ENCODE results near the gene NPNT. TPM values are rescaled to one million over a fixed set of nuclear protein-coding genes. Genes with fewer than 3 reads are reported as not detected.

The NPNT gene
- total RNA-seq, 1 donor from 2014 or later: not detected

DNA sequence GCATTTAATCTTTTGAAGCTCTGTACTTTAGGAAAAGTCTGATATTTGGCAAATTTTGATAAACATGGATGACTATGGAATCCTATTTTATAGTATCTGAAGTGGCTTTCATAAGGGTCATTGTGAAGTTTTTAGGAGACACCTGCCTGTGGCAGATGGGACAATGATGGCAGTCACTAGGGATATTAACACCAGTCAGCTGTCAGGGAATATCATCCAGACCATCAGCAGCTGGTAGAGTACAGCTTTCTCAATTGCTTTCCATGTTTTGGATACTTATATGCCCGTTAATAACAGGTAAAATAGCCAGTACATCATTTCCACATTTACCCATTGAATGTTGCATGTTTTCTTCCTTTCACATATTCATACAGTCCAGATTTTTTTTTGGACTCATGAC lies 39.1 kb downstream of the NPNT start:
- Mint-ChIP-seq H3K4me1 (no peaks in the 10 kb centered on the region), H3K9me3 (no peaks in the 10 kb centered on the region), H3K4me3 (no peak overlapping the region), H3K27ac (no peak overlapping the region), H3K36me3 (no peaks in the 10 kb centered on the region), H3K27me3 (ENCODE audit: insufficient read depth, low read depth) (no peaks in the 10 kb centered on the region)
- H3K36me3 ChIP-seq: no peaks in the 10 kb centered on the region
- no peaks in the 10 kb centered on the region for H3F3A ChIP-seq (ENCODE audit: low read depth)
- TF ChIP-seq, protein P1, sequence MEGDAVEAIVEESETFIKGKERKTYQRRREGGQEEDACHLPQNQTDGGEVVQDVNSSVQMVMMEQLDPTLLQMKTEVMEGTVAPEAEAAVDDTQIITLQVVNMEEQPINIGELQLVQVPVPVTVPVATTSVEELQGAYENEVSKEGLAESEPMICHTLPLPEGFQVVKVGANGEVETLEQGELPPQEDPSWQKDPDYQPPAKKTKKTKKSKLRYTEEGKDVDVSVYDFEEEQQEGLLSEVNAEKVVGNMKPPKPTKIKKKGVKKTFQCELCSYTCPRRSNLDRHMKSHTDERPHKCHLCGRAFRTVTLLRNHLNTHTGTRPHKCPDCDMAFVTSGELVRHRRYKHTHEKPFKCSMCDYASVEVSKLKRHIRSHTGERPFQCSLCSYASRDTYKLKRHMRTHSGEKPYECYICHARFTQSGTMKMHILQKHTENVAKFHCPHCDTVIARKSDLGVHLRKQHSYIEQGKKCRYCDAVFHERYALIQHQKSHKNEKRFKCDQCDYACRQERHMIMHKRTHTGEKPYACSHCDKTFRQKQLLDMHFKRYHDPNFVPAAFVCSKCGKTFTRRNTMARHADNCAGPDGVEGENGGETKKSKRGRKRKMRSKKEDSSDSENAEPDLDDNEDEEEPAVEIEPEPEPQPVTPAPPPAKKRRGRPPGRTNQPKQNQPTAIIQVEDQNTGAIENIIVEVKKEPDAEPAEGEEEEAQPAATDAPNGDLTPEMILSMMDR (IDR thresholded peaks at IDR 0.05): no peak
- TF ChIP-seq EZH2phosphoT487 (IDR thresholded peaks at IDR 0.05): no peak
- no peak for TF ChIP-seq EZH2 (IDR thresholded peaks at IDR 0.05)
- no peak overlapping the region for H3K4me3 ChIP-seq
- H3K4me1 ChIP-seq: no peaks in the 10 kb centered on the region
- no peaks in the 10 kb centered on the region for H3K27me3 ChIP-seq
- H3K4me2 ChIP-seq: no peak overlapping the region
- H3K9ac ChIP-seq: no peak overlapping the region
- H3K9me3 ChIP-seq (ENCODE audit: low read depth): no peaks in the 10 kb centered on the region
- H4K20me1 ChIP-seq (ENCODE audit: low read depth): no peaks in the 10 kb centered on the region
- no peak for DNase-seq (ENCODE audit: low spot score)
- H3K79me2 ChIP-seq (ENCODE audit: low read depth): no peaks in the 10 kb centered on the region
- H2AFZ ChIP-seq (replicated peaks): no peak overlapping the region
- H3K27ac ChIP-seq: no peak overlapping the region

DNA sequence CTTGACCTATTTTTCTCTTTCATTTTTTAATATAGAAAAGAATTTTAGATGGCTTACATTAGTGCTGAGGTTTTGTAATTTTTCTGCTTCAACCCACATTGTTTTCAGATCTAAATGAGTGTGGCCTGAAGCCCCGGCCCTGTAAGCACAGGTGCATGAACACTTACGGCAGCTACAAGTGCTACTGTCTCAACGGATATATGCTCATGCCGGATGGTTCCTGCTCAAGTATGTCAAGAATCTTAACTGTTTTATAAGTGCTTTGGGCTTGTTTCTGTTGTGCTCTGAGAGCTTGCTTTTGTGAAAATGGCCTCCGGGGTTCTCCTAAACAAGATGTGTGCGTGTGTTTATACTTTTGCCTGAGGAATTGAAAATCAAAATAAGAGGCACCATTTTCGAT lies 41.6 kb downstream of the NPNT start:
- H3K27me3 Mint-ChIP-seq (ENCODE audit: insufficient read depth, low read depth): no peaks in the 10 kb centered on the region
- no peak for DNase-seq (ENCODE audit: low spot score)
- Histone ChIP-seq H3F3A (ENCODE audit: low read depth) (no peaks in the 10 kb centered on the region), H3K4me1 (no peaks in the 10 kb centered on the region), H3K4me2 (no peak overlapping the region), H3K27me3 (no peaks in the 10 kb centered on the region), H3K27ac (no peak overlapping the region), H3K79me2 (ENCODE audit: low read depth) (no peaks in the 10 kb centered on the region), H3K36me3 (no peaks in the 10 kb centered on the region), H2AFZ (replicated peaks) (no peak overlapping the region), H4K20me1 (ENCODE audit: low read depth) (no peaks in the 10 kb centered on the region), H3K9ac (no peak overlapping the region), H3K4me3 (no peak overlapping the region), H3K9me3 (ENCODE audit: low read depth) (no peaks in the 10 kb centered on the region)
- TF ChIP-seq, protein P1 (IDR thresholded peaks at IDR 0.05): no peak
- TF ChIP-seq EZH2 (IDR thresholded peaks at IDR 0.05) (no peak), EZH2phosphoT487 (IDR thresholded peaks at IDR 0.05) (no peak)
- no peak overlapping the region for H3K27ac Mint-ChIP-seq
- H3K36me3 Mint-ChIP-seq: no peaks in the 10 kb centered on the region
- no peaks in the 10 kb centered on the region for H3K9me3 Mint-ChIP-seq
- no peaks in the 10 kb centered on the region for H3K4me1 Mint-ChIP-seq
- H3K4me3 Mint-ChIP-seq: no peak overlapping the region

DNA sequence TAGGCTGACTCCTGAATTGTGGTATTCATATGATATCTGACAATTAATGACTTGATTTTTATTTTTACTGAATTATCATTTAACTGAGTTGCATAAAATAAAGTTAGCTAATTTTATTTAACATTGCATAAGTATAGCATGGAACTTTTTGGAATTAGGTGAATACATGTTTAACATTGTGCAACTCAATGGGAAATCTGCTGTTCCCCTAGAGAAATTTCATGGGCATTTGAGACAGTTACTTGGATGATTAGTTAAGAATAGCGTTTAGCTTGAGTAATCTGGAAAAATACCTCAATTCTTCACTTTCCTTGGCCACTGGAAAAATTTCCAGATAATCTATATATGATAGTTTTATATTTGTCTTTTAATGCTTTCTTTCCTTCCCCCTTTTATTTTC lies 42.5 kb downstream of the NPNT start:
- Histone ChIP-seq H4K20me1 (ENCODE audit: low read depth) (no peaks in the 10 kb centered on the region), H2AFZ (replicated peaks) (no peak overlapping the region), H3K27ac (no peak overlapping the region), H3F3A (ENCODE audit: low read depth) (no peaks in the 10 kb centered on the region), H3K27me3 (no peaks in the 10 kb centered on the region), H3K4me3 (no peak overlapping the region), H3K9ac (no peak overlapping the region), H3K4me2 (no peak overlapping the region), H3K9me3 (ENCODE audit: low read depth) (no peaks in the 10 kb centered on the region), H3K4me1 (no peaks in the 10 kb centered on the region), H3K79me2 (ENCODE audit: low read depth) (no peaks in the 10 kb centered on the region), H3K36me3 (no peaks in the 10 kb centered on the region)
- H3K27me3 Mint-ChIP-seq (ENCODE audit: insufficient read depth, low read depth): no peaks in the 10 kb centered on the region
- TF ChIP-seq EZH2phosphoT487 (IDR thresholded peaks at IDR 0.05): no peak
- no peak for TF ChIP-seq EZH2 (IDR thresholded peaks at IDR 0.05)
- TF ChIP-seq, protein P1 (IDR thresholded peaks at IDR 0.05): no peak
- H3K9me3 Mint-ChIP-seq: no peaks in the 10 kb centered on the region
- H3K27ac Mint-ChIP-seq: no peak overlapping the region
- H3K4me3 Mint-ChIP-seq: no peak overlapping the region
- no peaks in the 10 kb centered on the region for H3K4me1 Mint-ChIP-seq
- no peaks in the 10 kb centered on the region for H3K36me3 Mint-ChIP-seq
- DNase-seq (ENCODE audit: low spot score): no peak

Data from neural progenitor cell (in vitro differentiated cells).